GM19193 (cell line): ENCODE results near the gene IDI1.

ENCODE experiments used
- POLR2A ChIP-seq: IDR thresholded peaks from 4 replicates; pipeline ENCODE4 v1.6.1; 2011; ENCODE audit not compliant: insufficient read depth, insufficient read length; ENCODE audit errors: extremely low read depth

Gene IDI1

DNA sequence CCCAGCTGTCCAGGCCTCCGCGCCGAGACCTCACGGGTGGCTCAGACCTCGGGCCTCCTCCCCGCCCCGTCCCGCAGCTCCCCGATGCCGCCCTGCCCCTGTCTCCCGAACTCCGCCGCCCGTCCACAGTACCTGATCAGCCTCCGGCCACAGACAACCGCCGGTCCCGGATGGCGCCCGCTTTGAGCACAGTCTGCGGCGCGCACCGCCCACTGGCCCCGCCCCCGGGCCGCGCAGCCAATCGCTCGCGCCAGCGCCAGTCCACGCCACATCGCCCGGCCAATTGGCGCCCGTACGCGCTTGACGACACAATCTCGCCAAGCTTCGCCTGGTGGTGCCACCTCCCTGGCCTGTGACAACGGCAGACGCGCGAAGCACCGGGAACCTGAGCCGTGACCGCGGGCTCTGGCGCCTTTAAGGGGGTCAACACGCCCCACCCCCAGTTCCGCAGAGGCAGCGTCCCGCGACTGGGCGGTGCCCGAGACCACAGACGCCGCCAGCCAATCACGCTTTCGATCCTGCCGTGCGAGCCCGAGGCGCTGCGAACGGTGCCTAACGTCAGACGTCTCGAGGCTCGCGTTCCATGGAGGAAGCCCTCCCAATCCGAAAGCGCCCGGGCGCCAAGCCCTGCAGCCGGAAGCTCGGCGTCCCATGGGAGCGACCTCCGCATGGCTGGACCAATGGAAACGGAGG, at the start of gene IDI1:
IDI1 (minus strand) TSS at position 388 of the 693 bp plus-strand sequence; CDS start at position 272, 116 bp downstream.
- TF ChIP-seq POLR2A = peak; percentile 99

DNA sequence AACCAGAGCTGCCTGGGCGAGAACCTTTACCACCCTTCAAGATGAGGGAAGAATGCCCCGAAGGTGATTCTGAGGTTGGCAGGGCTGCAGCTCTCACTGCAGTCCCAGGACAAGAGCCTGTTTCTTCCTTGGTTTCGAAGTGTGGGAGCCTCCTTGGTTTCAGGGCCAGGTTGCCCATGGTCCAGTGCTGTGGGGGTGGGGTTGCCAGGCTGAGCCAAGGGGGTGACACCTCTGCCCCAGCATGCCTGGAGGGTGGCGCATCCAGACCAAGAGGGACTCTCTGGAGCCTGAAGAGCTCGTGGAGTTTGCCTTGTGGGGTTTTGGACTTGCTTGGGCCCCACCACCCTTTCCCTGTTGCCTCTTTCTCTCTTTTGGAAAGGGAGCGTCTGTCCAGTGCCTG, 48.5 kb upstream of the IDI1 start:
- no peak for TF ChIP-seq POLR2A

- no peak for TF ChIP-seq POLR2A
Measured at GRCh38 chr10:1096287-1096889, 47.5 kb upstream of the IDI1 start.

DNA sequence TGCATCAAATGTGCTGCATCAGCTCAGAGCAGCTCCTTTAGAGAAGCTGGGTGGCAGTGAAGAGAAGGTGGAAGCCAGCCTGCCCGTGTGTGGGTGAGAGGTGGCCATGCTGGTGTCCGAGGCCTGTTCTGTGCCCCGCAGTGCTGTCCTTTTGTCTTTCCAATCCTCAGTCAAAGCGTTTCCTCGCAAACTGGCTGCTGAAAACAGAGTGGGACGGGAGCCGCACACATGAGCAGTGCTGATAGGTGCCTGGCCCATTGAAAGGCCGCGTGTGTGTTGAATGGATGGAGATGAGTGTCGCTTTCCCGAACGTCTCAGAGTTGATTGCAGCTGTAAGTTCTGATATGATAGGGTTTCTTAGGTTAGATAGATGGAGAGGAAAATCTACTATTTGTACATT, 46.6 kb upstream of the IDI1 start:
- no peak for TF ChIP-seq POLR2A

DNA sequence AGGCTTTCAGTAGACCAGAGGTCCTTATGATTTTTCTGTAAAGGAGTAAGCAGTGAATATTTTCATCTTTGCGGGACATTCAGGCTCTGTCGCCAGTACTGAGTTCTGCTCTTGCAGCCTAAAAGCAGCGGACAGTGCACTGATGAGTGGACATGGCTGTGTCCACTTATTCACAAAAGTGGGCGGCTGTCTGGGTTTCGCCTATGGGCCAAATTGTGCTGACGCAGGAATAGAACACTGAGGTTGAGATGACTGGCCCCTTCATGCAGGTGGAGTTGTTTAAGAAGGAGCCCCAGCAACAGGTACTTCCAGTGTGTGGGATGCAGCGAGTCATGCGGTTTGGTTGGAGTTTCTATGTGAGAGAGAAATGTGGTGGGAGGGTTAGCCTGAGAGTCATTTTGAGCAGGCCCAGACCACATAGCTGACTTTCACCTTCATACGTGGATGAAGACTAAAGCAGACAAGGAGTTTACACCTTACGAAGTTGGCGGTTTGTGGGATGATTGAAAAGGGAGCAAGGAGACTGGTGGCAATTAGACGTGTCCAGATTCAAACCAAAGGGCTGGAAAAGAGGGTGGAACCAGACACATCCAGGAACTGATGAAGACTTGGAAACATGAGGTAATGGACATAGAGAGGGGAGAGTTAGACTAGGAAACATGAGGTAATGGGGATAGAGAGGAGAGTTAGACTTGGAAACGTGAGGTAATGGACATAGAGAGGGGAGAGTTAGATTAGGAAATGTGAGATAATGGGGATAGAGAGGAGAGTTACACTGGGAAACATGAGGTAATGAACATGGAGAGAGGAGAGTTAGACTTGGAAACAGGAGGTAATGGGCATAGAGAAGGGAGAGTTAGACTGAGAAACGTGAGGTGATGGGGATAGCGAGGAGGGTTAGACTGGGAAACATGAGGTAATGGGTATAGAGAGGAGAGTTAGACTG, 45.5 kb upstream of the IDI1 start:
- TF ChIP-seq POLR2A = no peak

DNA sequence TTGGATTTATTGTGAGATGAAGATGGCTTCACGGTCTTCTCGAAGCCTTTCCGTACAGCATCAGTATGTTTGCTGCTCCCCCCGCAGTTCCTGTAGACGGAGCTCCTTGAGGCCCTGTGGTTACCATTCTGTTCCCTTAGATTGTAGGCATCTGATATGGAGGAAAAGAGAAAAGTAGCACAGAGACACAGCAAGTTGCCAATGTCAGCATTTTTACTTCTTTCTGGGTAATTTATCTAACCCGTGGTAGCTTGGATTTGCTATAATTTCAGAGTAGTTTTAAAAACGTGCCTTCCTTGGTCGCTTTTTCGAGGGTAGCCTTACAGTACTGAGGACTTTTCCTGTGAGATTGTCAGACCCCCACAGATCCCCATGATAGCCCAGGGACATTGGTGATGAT, 44.8 kb upstream of the IDI1 start:
- no peak for TF ChIP-seq POLR2A

- TF ChIP-seq POLR2A = no peak
Measured at GRCh38 chr10:1090696-1091095, 41.8 kb upstream of the IDI1 start.

DNA sequence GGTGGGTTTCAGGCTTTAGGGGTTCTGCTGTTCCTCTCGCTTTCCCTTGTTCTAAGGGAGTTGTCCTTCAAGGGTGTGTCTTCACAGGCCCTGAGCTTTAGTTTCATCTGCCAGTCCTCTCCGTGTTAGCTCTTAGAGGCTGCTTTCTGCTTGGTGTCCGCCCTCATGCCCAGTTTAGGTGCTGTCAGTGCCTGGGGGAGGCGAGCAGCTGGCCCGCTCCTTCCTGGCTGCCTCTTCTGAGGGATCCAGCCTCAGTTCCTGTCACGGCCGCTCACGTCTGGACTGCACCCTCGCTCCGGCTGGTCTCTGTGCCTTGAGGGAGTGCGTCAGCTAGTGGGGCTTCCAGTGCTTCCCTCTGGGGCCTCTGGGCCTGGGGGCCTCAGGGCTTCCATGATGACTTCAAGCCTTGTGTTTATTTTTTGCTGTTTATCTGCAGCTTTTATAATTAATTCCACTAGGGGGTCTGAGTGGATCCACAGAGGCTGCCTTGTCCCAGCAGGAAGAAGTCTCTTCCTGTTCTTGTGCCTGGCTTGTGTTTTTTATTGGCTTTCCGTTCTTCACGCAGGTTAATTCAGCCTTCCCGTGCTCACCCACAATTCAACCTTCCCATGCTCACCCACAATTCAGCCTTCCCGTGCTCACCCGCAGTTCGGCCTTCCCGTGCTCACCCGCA, 40.2 kb upstream of the IDI1 start:
- no peak for TF ChIP-seq POLR2A

DNA sequence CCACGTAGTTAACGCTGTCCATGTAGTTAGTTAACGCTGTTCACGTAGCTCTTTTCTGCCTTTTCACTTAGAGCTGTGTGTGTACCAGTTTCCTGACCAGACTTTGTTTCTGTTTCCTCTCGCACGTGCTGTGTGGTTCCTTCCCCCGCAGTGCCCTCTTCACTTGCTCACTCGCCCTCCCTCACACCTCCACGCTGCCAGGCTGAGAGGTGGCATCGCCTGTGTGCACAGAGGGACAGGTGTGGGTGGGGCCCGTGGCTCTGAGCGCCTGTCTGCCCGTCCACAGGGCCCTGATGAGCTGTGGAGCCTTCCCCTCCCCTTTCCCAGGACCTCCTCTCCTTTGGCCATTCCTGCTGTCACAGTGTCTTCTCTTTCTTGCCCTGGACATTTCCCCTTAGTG, 37.9 kb upstream of the IDI1 start:
- no peak for TF ChIP-seq POLR2A

DNA sequence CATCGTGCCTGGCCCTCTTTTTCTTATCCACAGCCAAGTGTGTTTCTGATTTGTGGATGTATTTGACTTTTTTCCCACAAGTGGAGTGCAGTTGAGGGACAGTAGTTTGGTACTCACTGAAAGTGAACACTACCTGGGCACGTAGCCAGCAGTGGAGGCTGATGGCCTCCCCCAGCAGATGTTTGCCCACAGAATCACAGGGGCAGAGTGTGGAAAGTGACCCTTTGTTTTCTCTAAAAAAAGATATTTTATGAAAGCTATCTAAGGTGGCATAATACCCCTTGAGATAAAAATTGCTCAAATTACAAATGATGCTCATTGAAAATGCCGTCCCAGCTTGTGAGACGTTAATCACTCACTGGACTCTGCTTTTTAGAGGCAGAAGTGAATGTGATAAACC, 36.3 kb upstream of the IDI1 start:
- TF ChIP-seq POLR2A = no peak

DNA sequence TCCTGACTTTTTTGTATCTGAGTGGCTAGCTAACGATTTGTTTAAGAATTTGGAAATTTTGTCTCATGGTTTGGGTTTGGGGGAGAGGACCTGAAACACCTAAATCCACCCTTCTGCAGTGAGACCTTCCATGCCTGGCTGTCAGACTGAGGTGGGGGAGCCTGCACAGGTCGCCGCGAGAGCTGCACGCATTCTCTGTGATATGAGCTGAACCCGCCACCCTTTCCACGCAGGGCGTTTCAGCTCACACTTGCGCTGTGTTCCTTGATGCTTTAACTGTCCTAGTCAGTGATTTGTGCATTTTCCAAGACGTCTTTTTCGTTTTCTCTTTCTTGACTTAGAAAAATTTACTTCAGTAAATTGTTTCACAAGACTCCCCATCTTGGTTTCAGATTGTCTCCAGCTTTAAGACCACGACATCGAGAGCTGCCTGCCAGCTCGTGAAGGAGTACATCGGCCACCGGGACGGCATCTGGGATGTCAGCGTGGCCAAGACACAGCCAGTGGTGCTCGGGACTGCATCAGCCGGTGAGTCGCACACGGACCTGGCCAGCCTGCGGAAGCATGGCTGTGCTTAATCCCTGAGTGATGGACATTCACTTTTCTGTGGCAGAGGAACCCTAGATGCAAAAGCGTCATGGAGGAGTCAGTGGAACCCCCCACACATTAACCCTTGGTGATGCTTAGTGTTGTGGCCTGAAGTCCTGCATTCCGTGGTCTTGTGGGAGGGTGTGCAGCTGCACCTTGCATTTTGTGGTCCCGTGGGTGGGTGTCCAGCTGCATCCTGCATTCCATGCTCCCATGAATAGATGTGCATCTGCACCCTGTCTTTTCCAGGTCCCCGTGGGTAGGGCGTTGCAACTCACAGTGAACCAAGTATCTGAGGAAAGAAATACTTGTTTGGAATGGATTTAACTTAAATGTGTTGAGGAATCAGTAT, 35.4 kb upstream of the IDI1 start:
- no peak for TF ChIP-seq POLR2A

DNA sequence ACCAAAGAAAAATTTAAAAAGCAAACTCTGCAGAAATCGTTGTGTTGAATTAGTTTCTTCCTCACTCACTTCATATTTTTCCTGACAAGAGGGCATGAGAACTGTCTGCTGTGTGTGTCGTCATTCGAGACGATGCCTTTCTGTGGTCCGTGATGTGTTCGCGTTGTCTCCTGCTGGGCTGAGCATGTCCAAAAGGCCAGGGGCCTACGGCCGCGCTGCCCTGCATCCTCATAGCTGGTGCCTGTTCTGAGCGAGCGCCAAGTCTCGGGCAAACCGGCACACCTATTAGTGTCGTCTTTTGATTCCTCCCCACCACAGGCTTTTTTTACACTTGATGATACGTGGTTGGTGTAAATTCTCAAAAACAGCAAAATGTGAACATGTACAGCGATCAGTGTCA, 34.7 kb upstream of the IDI1 start:
- no peak for TF ChIP-seq POLR2A

DNA sequence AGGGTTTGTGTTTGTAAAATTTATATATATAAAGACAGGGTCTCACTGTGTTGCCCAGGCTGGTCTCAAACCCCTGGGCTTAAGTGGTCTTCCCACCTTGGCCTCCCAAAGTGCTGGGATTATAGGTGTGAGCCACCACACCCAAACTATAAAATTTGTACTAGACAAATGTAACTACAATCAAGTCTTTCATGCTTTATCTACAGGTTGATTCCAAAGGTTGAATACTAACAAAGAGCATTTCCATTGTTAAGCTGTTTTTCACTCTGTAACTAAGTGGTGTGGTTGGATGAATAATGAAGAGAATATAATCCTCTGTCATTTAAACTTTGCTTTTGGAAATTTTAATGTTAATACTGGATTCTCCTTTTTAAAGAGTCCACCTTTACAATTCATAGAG, 29.7 kb upstream of the IDI1 start:
- no peak for TF ChIP-seq POLR2A

DNA sequence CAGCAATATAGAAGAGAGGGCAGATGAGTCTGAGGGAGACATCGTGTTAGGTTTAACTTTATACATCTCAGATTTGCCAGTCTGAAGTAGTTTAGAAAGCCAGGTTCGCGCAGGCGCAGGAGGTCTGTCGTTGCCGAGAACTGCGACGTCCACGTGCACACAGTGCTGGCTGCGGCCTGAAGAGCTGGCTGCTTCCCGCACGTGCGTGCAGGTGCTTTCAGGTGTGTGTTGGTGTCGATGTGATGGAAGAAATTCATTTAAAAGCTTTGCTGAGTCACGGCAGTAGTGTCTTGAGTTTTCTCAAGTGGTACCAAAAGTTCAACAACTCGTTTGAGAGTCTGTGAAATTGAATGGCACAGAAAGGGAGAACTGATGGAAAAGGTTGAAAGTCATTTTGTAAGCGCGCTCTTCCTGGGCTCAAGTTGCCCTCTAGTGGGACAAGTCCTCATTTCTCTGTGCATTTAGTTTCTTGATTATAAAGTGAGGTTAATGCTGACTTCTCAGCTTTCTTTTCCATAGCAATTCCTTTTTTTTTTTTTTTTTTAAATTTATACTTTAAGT, 25.9 kb upstream of the IDI1 start:
- TF ChIP-seq POLR2A = no peak
